Osteocyte (in vitro differentiated cells): ENCODE data around the gene GABARAP. TPM values are rescaled to one million over a fixed set of nuclear protein-coding genes. Genes with fewer than 3 reads are reported as not detected.

Experiments
- DNase-seq: peaks from one replicate; pipeline ENCODE4 v3.0.0; 2021; ENCODE audit warnings: mixed read lengths; ENCODE audit not compliant: unreplicated experiment; ENCODE audit errors: extremely low spot score
- H3K27ac Mint-ChIP-seq: one replicate; pipeline ENCODE4 v1.8.0; 2021; ENCODE audit warnings: mild to moderate bottlenecking, mixed read lengths; ENCODE audit not compliant: unreplicated experiment
- H3K27me3 Mint-ChIP-seq: one replicate; pipeline ENCODE4 v1.8.0; 2021; ENCODE audit warnings: mixed read lengths; ENCODE audit not compliant: unreplicated experiment
- H3K36me3 Mint-ChIP-seq: one replicate; pipeline ENCODE4 v1.8.0; 2021; ENCODE audit warnings: mixed read lengths; ENCODE audit not compliant: unreplicated experiment
- H3K4me1 Mint-ChIP-seq: one replicate; pipeline ENCODE4 v1.8.0; 2021; ENCODE audit warnings: mixed read lengths; ENCODE audit not compliant: unreplicated experiment
- H3K4me3 Mint-ChIP-seq: one replicate; pipeline ENCODE4 v1.8.0; 2021; ENCODE audit warnings: mild to moderate bottlenecking, moderate library complexity, mixed read lengths; ENCODE audit not compliant: unreplicated experiment
- H3K9me3 Mint-ChIP-seq: one replicate; pipeline ENCODE4 v1.8.0; 2021; ENCODE audit warnings: mixed read lengths; ENCODE audit not compliant: unreplicated experiment
- CTCF ChIP-seq: fragments of 200-600 bp; sonication (generic); IDR thresholded peaks from 2 replicates; pipeline ENCODE4 v1.5.0; 2021; ENCODE audit warnings: antibody characterized with exemption, mild to moderate bottlenecking, moderate library complexity
- total RNA-seq: library from RNA; stranded (reverse); gene quantifications from 2 replicates; pipeline ENCODE4 v1.2.1, GENCODE V29; 2021

Gene GABARAP
- total RNA-seq, 1 donor from 2014 or later, result 642 TPM

DNA sequence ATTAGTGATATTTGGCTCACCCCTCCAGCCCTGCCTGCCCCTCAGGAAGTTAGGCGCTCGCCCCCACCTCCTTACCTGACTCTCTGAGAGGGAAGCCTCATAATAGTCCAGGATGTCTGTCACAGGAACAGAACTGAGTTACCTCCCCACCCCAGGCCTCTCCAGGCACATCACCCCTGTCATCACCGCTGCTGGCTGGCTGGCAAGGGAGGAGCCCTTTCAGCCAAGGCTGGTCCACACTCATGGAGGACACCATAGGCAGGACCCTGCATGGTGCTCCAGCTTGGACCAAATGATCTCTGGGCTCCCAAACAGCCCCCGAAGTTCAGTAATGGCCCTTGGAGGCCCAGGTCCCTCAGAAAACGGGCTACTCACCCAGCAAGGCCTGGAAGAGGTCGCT, 24.1 kb downstream of the GABARAP start:
- Mint-ChIP-seq H3K27ac (peak overlapping the region; percentile 90), H3K36me3 (no peaks in the 10 kb centered on the region), H3K27me3 (no peaks in the 10 kb centered on the region), H3K4me3 (peak overlapping the region; percentile 83), H3K9me3 (no peaks in the 10 kb centered on the region), H3K4me1 (peaks cover 69% of the 10 kb centered on the region)
- DNase-seq, result no peak
- TF ChIP-seq CTCF, result no peak

DNA sequence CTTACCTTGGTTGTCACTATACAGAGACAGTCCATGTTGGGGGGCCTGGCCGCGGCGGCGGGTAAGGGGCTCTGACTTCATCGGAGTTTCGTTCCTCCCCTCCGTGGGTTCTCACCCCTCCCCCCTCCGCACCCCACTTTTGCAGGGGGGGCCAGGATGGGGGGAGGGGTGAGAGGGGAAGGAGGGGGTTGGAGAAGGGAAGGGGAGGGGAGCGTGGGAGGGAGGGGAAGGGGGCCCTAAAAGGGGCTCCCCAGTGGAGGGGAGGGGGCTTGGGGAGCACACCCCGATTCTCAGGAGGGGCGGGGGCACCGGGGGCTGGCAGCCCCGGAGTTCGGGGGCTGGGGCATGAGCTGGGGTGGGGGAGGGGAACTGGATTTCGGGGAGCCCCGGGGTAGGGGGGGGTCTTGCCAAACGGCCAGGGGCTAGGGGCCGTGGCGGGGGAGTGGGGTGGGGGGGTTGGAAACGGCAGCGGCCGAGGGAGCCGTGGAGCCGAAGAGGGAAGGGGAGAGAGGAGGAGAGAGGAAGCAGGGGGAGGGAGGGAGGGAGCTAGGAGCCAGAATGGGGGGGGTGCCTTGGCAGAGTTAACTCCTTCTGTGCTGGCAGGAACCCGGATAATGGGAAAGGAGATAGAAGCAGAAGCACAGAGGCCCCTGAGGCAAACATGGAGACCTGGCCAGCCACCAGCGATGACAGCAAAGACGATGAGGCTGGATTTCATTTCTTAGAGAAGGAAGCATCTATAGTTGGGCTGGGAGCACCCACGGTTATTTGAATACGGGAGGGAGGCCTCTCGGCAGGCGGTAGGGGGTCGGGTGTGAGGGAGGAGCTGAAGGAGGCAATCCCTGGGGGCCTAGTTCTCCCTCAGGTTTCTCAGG, 24.9 kb downstream of the GABARAP start:
- no peaks in the 10 kb centered on the region for H3K9me3 Mint-ChIP-seq
- H3K36me3 Mint-ChIP-seq, result no peaks in the 10 kb centered on the region
- H3K27ac Mint-ChIP-seq, result peak overlapping the region; percentile 98
- no peak for DNase-seq
- TF ChIP-seq CTCF, result no peak
- peaks cover 70% of the 10 kb centered on the region for H3K4me1 Mint-ChIP-seq
- H3K4me3 Mint-ChIP-seq, result peak overlapping the region; percentile 83
- no peaks in the 10 kb centered on the region for H3K27me3 Mint-ChIP-seq

- H3K9me3 Mint-ChIP-seq, result no peaks in the 10 kb centered on the region
- TF ChIP-seq CTCF, result no peak
- DNase-seq, result no peak
- H3K27me3 Mint-ChIP-seq, result no peaks in the 10 kb centered on the region
- peak overlapping the region; percentile 98 for H3K27ac Mint-ChIP-seq
- peak overlapping the region; percentile 69 for H3K4me3 Mint-ChIP-seq
- H3K36me3 Mint-ChIP-seq, result no peaks in the 10 kb centered on the region
- H3K4me1 Mint-ChIP-seq, result peaks cover 70% of the 10 kb centered on the region
Measured at GRCh38 chr17:7216242-7217112, 25.8 kb downstream of the GABARAP start.

- H3K4me1 Mint-ChIP-seq, result peaks cover 63% of the 10 kb centered on the region
- peak overlapping the region; percentile 98 for H3K27ac Mint-ChIP-seq
- TF ChIP-seq CTCF, result no peak
- peak overlapping the region; percentile 92 for H3K4me3 Mint-ChIP-seq
- no peaks in the 10 kb centered on the region for H3K9me3 Mint-ChIP-seq
- no peak for DNase-seq
- no peaks in the 10 kb centered on the region for H3K36me3 Mint-ChIP-seq
- no peaks in the 10 kb centered on the region for H3K27me3 Mint-ChIP-seq
Measured at GRCh38 chr17:7215652-7216180, 26.5 kb downstream of the GABARAP start.
